Measurements from ENCODE around the gene DYSF.

Gene DYSF

DNA sequence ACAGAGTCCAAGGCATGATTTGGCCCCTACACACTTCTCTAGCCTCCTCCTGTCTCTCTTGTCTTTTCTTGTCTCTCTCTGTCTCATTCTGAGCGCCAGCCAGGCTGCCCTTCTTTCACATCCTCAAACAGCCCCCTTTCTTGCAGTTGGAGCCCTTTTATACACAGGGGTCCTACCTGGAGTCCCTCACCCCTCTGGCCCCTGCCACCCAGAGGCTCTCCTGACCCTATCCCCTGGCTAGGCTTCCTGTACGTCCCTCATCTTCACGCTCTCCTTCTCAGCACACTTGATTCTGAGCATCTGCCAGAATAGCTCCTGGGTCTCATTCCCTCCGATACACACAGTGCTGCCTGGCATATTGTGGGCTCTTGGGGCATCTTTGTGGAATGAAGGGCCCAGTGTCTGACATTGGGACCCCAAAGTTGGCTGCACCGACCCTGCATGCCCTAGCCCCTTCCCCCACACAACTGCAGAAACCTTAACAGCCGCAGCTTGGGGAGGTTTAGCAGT is 261.9 kb downstream of the DYSF start:
- DNase-seq, result no peak

DNA sequence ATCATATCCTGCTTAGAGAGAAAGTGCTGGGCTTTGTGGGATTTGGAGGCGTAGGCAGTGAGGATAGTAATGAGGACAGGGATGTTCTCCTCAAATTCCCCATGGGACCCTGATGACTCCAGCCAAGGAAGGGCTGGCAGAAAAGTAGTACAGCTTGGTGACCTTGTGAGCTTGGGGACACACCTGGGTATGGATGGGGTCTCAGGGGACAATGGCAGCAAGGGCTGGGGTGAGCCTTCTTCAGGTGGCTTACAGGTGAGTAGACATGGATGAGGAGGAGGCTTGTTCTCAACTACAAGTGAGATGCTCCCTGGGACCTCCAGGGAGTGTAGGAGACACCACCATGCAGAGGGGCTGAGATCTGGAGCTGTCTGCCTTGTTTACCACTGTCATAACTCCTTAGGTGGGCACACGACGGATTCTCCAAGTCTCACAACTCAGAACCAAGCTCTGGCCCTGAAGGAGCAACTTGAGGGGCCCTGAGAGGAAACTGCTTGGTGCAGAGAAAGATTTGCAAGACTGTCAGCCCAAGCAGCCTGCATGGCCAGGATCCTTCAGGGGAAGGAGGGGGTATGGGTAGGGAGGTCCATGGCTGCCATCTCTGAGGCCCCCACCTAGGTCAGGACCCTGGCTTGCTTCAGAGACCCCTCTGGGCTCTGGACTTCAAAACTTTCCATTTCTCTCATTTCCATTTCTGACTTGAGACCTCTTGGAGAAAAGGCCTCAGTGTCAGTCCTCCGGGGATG is 262.8 kb downstream of the DYSF start:
- DNase-seq, result no peak

DNA sequence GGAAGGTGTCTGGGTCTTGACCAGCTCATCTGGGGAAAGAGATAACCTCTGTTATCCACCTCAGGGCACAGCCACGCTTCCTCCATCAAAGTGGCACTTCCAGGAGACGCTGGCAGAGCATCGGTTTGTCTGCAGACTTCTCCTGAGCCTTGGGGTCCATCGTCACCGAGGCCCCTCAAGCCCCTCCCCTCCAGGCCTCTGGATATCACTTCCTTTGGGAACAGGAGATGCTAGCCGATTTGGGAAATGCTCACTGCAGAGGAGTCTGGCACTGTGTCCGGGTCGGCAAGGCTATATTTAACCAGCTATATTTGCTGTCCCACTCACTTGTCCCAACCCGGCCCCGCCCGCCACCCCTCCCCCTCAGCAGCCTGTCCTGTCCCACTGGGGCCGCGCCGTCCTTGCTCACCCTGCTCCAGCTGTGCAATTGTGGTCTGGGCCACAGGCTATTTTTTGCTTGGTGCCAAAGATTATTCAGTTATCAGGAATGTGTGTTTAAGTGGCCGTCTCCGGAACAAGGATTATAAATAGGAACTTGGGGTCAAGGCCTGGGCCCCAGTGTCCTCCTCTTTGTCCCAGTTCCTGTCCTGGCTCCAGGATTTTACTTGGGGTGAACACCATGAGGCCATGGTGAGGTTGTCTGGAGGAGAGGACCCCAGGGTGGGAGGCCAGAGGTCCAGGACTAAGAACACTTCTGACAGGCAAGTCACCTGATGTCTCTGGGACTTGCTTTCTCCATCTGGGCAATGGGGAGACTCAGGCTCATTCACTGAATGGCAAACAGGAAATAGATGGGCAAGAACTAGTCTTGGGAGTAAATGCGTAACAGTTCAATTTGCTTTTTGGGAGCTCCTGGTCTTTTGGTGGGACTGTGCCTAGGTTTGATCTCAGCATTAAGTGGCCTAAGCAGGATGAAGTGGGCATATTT is 263.6 kb downstream of the DYSF start:
- no peak for DNase-seq

DNA sequence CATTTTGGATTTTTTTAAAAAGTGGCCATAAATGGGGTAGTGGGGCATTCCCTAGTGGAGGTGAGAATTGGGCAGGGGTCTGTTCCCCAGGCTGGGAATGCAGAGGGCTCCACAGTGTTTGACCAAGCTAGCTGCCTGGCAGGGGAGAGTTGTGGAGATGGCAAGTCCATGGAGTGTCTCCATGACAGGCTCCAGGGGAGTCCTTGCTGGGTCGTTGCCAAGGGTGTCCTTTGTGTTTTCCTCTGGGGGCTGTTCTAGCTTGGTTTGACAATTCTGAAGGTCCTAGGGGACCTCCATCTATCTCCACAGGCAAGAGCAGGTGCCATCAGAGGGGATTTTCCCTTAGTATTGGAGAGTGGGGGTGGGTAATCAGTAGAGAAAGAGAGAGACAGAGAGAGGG is 265.3 kb downstream of the DYSF start:
- no peak for DNase-seq

DNA sequence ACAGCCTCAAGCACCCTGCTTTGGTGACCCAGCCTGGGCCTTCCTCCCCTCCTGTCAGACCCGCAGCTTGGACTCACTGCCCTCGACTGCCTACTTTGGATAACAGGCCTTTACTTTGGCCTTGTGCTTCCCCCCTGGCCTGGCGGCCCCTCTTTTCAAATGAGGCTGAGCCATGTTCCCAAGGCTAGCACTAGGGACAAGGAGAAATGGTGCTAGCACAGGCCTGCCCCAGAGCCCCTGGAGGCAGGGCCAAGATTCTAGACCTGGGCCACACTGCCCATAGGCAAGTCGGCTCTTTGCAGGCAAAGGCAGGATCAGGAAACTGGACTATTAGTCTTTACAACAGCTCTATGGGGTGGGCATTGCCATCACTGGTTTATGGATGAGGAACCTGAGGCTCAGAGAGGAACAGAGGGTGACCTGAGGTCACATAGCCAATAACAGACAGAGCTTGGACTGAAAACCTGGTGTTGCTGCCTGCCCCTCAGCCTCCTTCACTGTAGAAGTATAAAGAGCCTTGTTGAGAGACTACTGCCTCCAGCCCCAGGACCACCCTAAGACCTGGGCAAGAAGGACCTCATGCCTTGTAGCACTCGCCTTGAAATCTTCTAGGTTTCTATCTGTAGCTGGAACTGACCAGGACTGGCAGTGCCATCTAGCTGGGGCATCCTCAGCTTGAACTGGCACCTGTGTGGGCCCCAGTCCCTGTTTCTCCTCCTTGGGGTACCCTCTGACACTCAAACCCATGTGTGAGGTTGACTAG is 266.3 kb downstream of the DYSF start:
- DNase-seq, result no peak

DNA sequence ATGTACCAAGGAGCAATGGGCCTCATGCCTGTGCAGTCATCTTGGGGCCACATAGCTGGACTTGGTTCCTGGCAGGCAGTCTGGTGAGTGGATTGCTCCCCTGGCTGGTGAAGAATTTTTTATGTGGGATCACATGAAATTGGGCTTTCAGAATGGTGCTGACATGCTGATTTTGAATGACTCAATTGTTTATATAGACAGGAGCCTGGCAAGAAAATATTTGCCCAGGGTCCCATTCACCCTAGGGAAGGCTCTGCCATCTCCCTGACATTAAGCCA is 266.9 kb downstream of the DYSF start:
- DNase-seq, result no peak

DNA sequence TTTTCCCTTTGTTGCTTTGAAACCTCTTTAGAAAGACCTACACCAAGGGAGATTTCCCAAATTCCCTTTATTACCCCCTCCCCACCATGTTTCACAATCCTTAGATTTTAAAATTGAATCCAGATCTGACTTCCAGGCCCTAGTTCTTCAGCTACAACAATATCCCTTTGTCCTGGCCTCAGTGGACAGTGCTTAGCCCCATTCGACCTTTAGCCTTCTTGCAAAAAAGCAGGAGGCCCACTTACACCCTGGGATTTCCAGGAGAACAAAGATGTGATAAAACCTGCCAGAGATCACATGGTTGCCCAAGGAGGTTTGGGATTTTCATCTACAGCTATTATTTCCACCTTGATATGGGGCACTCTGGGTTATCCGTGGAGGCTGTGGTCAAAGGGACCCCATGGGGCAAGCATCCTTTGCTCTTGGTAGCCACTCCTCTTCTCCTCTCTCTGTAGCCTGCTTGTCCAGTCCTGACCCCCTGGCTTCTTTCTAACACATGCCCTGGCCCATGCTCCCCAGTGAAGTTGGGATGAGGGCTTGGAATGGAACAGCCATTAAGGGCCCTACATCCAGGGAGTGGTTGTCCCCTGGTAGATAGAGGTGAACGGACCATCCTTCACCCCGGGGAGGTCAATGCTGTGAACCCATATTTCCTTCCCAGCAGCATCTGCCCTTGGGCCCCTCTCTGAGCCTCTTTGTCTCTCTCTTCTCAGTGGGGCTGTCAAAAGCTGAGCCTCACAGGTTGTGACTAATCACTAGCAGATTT is 267.4 kb downstream of the DYSF start:
- DNase-seq, result no peak

DNA sequence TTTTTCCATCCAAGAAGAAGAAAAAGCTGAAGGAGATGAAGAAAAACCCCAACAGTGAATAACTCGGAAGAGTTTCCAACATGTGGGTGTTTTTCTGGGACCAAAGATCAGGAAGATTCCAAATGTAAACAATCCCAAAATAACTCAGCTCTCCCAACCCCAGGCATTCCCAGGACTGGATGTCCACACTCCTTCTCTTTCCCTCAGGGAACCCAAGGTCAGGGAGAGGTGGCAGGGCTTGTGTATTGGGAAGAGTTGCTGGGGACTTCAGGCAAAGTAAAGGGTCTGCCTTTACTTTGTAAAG is 268.0 kb downstream of the DYSF start:
- no peak for DNase-seq

DNA sequence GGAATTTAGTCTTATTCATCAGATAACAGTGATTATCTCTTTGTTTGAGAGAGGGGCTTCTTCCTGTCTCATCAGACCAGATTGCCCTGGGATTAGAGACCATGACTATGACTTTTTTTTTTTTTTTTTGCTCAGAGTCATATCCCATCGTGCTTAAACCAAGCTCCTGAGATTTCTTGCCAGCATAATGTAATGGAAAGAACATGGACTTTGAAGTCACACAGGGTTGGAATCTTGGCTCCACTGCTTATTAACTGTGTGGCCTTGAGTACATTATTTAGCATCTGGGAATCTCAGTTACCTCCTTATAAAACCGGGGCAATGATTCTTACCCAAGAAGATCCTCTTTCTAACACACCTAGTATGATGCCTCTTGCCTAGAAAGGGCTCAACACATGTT is 268.3 kb downstream of the DYSF start:
- no peak for DNase-seq

DNA sequence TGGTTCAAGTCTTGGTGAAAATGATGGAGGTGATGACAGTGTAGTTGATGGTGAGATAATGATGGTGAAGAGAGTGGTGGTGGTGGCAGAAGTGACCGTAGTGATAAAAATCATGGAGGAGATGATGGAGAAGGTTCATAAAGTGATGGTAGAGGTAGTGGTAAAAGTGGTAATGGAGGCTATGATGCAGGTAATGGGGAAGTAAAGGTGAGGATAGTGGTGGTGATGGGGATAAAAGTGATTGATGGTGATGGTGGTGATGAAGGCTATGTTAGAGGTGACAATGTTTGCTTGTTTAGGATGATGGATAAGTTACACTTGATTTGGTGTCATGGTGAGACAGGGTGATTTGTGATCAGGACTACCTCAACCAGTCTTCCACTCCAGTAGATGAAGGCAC is 268.9 kb downstream of the DYSF start:
- no peak for DNase-seq

DNA sequence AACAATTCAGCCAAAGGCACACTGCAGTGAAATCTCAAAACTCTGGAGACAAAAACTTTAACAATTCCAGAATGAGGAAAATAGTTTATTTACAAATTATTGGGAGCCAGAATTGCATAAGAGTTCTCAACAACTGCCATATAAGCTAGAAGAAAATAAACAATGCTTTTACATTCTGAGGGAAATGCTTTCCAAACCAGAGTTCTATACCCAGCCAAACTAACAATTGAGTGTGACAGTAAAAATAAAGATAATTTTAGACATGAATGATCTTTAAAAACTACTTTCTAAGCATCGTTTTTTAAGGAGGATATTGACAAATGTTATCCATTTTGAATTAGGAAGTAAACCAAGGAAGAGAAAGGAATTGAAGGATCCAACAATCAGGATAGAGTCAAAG is 271.4 kb downstream of the DYSF start:
- no peak for DNase-seq

DNA sequence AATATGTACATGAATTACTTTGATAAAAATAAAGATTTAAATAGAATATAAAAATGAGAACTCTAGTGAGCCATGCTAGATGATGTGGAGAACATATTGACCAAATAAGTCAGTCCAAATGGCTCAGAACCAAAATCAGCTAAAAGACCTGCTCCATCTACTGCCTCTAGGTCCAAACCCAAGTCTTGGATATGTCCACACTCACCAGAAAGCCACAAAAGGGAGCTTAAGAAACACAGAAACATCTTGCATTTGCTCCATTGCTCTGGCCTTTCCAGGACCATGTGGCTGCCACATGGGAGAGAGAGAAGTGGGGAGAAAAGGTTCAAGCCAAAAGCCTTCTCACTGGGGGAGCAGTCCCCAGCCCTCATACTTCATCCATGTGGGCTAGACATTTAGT is 272.5 kb downstream of the DYSF start:
- DNase-seq, result no peak

DNA sequence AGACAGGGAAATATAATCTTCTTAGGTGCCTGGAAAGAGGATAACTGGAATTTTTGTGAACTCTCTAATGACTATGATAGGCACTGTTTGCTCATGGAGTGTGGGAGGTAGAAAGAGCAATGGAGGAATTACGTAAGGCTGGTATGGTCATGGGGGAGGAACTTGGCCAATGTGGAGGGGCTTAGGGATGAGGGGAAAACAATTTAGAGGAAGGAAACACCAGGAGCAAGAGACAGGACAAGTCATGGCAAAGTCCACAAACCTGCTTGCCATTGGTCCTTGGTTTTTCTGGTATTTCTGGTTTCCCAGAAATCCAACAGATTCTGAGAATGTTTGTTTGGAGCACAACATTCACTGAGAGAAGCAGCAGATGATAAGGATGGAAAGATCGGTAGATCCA is 274.2 kb downstream of the DYSF start:
- DNase-seq, result no peak

DNA sequence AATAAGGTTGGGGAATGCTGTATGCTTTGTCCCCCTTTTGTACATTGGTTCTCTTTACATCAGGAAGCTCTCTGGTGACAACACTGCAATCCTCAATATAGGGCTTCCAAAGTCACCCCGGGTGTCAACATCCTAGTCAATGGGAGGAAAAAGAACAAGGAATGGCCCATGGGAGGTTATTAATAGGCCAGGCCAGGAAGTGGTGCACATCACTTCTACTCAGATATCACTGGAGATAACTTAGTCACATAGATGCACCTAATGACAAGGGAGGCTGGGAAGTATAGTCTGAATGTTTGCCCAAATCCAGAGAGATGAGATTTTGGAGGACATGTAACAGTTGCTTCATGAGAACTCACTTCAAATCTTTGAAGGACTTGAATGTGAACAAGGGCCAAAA is 274.7 kb downstream of the DYSF start:
- DNase-seq, result no peak

DNA sequence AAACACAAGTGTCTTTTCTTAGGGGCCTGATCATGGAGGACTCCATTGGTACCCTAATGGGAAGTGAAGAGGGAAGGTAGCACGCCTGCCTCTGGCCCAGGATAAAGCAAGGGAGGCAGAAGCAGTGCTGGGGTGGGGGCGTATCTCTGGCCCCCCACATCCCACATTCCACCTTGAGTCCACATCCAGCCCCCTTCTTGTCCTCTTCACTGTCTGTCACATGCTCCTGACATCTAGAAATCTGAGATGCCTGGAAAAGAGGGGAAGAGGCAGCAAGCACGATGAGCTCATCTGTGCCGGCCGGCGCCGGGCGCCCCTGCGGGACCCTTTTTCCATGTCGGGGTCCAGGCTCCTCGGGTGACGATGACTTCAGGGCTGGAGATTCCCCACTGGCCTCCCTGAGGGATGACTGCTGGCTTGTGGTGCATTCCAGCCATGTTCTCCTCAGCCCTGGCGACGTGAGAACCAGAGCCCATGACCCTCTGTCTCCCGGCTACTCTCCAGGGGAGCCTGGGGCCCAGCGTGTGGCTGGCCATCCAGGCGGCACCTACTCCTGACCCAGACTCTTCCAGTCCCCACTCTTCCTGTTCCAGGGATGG is 277.5 kb downstream of the DYSF start:
- no peak for DNase-seq

DNA sequence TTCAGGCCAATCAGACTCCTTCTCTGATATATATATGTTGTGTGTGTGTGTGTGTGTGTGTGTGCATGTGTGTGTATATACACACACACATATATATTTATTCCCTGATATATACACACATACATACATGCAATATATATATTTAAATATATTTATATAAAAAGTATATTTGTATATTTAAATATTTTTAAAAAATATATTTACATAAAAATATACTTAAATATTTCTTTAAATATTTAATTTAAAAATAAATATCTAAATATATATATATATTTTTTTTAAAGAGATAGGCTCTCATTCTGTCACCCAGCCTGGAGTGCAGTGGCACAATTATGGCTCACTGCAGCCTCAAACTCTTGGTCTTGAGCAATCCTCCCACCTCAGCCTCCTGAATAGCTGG is 281.3 kb downstream of the DYSF start:
- no peak for DNase-seq

DNA sequence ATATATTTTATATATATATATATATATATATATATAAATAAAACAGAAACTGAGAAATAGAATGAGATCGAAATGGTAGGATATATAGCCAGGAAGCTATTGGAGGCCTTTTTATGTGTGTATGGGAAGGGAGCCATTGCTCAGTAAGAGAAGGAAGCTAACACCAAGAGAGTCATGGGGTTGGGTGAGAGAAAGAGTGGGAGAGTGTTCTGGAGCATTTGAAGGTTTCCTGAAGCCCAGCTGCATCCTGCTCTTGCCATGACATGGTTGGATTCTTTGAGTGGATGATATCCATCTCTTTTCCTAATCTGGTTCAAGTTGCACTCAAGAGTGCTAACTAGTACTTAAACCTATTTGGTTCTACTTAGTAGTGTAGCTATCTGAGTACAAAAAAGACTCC is 282.3 kb downstream of the DYSF start:
- no peak for DNase-seq
